ENCODE data around the gene EBPL.

The EBPL gene

GRCh38 chr13:49693877-49694276 lies 2.6 kb upstream of the EBPL start:
- no peaks in the 10 kb centered on the region for H3K4me1 ChIP-seq (ENCODE audit: control insufficient read depth, insufficient read depth, low read length)
- H3K9ac ChIP-seq (ENCODE audit: low read length) = no peak overlapping the region
- H3K36me3 ChIP-seq (ENCODE audit: control insufficient read depth, insufficient read depth, low read length) = peaks cover 2% of the 10 kb centered on the region
- H3K27ac ChIP-seq (ENCODE audit: low read depth, low read length) = no peak overlapping the region
- no peaks in the 10 kb centered on the region for H3K27me3 ChIP-seq (ENCODE audit: control insufficient read depth, insufficient read depth, low read length)
- H3K4me3 ChIP-seq (ENCODE audit: low read length) = no peak overlapping the region

DNA sequence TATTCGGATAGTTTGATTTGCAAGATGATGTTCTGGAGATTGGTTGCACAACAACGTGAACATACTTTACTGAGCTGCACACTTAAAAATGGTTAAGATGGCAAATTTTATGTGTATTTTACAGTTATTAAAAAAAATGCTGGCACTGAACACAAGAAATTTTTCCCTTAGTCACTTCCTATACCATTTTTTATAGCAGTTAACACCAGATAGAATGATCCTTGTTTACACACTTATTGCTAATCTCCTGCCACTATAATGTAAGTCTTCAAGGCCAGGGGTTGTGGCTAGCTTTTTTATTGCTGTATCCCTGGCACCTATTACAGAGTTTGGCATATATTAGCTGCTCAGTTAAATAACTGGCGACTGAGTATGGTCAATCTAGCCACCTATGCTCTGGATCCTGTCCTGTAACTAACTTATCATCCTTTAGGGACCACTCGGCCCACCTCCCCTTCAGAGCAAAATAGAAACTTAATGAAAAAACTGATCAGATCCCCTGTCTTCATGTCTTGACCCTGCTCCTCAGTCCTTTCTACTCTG lies 2.0 kb upstream of the EBPL start:
- Histone ChIP-seq H3K27me3 (ENCODE audit: control insufficient read depth, insufficient read depth, low read length) (no peaks in the 10 kb centered on the region), H3K4me1 (ENCODE audit: control insufficient read depth, insufficient read depth, low read length) (no peaks in the 10 kb centered on the region), H3K9ac (ENCODE audit: low read length) (no peak overlapping the region), H3K27ac (ENCODE audit: low read depth, low read length) (no peak overlapping the region), H3K36me3 (ENCODE audit: control insufficient read depth, insufficient read depth, low read length) (peaks cover 2% of the 10 kb centered on the region), H3K4me3 (ENCODE audit: low read length) (no peak overlapping the region)

DNA sequence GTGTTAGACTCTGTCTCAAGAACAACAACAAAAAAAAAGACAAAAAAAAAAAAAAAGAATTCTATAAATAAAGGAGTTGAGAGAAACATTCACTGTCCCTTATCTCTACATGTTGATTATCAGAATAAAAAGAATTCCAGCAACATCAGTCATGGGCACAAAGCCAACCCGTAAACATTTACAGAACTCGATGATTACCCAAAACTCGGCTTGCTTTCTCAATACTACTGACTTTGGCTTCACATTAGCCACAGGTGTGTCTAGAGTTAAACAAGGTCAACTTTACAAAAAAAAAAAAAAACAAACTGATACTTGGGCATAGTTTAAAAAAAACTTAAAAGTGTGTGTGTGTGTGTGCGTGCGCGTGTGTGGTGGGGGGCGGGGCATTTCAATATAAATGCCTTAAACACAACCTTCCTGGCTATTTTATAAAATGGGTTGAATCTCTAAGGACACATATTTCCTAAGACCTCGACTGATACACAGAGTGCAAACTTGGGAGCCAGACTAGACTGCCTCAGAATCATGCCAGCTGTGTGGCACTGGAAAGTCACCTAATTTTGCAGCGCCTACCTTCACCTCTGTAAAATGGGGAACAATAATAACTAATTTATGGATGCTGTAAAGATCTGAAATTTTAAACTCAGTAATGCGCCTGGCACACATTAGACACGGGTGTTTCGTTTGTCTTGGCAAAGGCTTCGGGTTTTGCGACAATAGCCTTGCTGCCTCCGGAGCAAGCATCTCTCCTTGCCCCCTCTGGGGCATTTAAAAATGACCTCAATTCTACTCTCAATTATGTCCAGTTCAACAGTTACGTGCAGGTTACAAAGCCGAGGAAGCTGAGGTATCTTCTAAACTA lies 922 bp downstream of the EBPL start:
- Histone ChIP-seq H3K4me3 (ENCODE audit: low read length) (peak overlapping the region; percentile 87), H3K27ac (ENCODE audit: low read depth, low read length) (no peak overlapping the region), H3K36me3 (ENCODE audit: control insufficient read depth, insufficient read depth, low read length) (peaks cover 2% of the 10 kb centered on the region), H3K9ac (ENCODE audit: low read length) (no peak overlapping the region), H3K27me3 (ENCODE audit: control insufficient read depth, insufficient read depth, low read length) (no peaks in the 10 kb centered on the region), H3K4me1 (ENCODE audit: control insufficient read depth, insufficient read depth, low read length) (no peaks in the 10 kb centered on the region)

GRCh38 chr13:49683489-49683888 lies 7.8 kb downstream of the EBPL start:
- H3K36me3 ChIP-seq (ENCODE audit: control insufficient read depth, insufficient read depth, low read length) = no peaks in the 10 kb centered on the region
- no peaks in the 10 kb centered on the region for H3K27me3 ChIP-seq (ENCODE audit: control insufficient read depth, insufficient read depth, low read length)
- H3K27ac ChIP-seq (ENCODE audit: low read depth, low read length) = no peak overlapping the region
- H3K4me1 ChIP-seq (ENCODE audit: control insufficient read depth, insufficient read depth, low read length) = no peaks in the 10 kb centered on the region
- no peak overlapping the region for H3K9ac ChIP-seq (ENCODE audit: low read length)
- H3K4me3 ChIP-seq (ENCODE audit: low read length) = no peak overlapping the region

DNA sequence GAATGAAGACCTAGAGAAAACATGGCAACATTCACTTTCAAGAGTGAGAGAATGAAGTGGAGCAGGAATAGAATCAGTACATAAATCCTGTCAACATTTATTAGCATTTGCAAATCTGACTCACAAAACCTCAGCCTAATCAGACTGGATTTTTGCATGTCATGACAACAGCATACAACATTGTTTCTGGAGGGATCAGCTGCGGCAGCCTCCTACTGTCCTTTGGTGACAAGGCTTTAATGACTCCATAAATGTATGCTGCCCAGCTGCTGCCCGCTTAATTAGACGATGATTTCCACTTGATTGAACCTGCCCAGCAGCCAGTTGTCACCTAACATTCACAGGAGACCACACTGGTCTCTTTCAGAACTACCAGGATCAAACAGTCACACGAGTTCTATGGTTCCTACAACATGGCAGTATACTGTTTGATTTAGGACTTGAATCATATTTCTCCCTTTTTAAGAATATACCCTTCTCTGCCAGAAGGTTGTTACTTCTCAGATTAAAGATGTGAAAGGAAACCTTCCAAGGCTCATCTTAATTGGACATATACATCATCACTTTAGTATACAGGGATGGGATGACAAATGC lies 9.3 kb downstream of the EBPL start:
- no peak overlapping the region for H3K9ac ChIP-seq (ENCODE audit: low read length)
- H3K4me3 ChIP-seq (ENCODE audit: low read length) = no peak overlapping the region
- H3K36me3 ChIP-seq (ENCODE audit: control insufficient read depth, insufficient read depth, low read length) = no peaks in the 10 kb centered on the region
- H3K27me3 ChIP-seq (ENCODE audit: control insufficient read depth, insufficient read depth, low read length) = no peaks in the 10 kb centered on the region
- no peaks in the 10 kb centered on the region for H3K4me1 ChIP-seq (ENCODE audit: control insufficient read depth, insufficient read depth, low read length)
- no peak overlapping the region for H3K27ac ChIP-seq (ENCODE audit: low read depth, low read length)

- H3K27ac ChIP-seq (ENCODE audit: low read depth, low read length) = no peak overlapping the region
- no peak overlapping the region for H3K4me3 ChIP-seq (ENCODE audit: low read length)
- H3K4me1 ChIP-seq (ENCODE audit: control insufficient read depth, insufficient read depth, low read length) = no peaks in the 10 kb centered on the region
- H3K9ac ChIP-seq (ENCODE audit: low read length) = no peak overlapping the region
- no peaks in the 10 kb centered on the region for H3K36me3 ChIP-seq (ENCODE audit: control insufficient read depth, insufficient read depth, low read length)
- H3K27me3 ChIP-seq (ENCODE audit: control insufficient read depth, insufficient read depth, low read length) = no peaks in the 10 kb centered on the region
Measured at GRCh38 chr13:49679246-49679645, 12.0 kb downstream of the EBPL start.

- no peaks in the 10 kb centered on the region for H3K4me1 ChIP-seq (ENCODE audit: control insufficient read depth, insufficient read depth, low read length)
- no peak overlapping the region for H3K4me3 ChIP-seq (ENCODE audit: low read length)
- H3K36me3 ChIP-seq (ENCODE audit: control insufficient read depth, insufficient read depth, low read length) = no peaks in the 10 kb centered on the region
- no peak overlapping the region for H3K27ac ChIP-seq (ENCODE audit: low read depth, low read length)
- no peak overlapping the region for H3K9ac ChIP-seq (ENCODE audit: low read length)
- H3K27me3 ChIP-seq (ENCODE audit: control insufficient read depth, insufficient read depth, low read length) = no peaks in the 10 kb centered on the region
Measured at GRCh38 chr13:49678191-49678914, 12.9 kb downstream of the EBPL start.

DNA sequence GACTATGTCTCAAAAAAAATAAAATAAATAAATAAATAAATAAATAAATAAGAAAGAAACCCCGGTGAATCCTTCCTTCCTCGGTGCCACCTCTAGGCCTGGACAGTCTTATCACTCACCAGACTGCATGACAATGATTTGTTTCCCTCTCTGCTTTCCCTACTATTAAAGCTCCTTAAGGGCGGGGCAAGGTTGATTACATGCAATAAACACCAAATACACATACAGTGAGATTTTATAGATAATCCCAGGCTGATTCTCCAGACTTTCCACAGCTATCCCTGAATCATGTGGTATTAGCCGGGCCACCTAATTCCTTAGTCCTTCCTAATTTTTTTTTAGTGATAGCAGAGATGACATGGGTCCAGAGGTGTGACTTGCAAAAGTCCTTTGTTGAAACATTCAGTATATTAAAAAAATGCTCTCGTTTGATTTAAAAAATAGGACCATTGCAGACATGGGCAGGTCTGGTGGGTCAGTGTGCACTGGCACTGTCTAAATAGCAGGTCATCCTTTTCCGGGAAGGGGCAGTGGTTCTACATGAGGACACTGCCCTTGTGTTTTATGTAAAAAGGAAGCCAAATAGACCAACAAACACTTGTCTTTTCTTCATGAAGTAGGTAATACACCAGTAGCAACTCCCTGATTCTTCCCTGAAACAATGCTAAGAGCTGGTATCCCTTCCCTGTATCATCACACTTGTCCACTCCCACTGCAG lies 14.5 kb downstream of the EBPL start:
- no peak overlapping the region for H3K27ac ChIP-seq (ENCODE audit: low read depth, low read length)
- no peaks in the 10 kb centered on the region for H3K4me1 ChIP-seq (ENCODE audit: control insufficient read depth, insufficient read depth, low read length)
- H3K36me3 ChIP-seq (ENCODE audit: control insufficient read depth, insufficient read depth, low read length) = no peaks in the 10 kb centered on the region
- no peak overlapping the region for H3K9ac ChIP-seq (ENCODE audit: low read length)
- H3K4me3 ChIP-seq (ENCODE audit: low read length) = no peak overlapping the region
- no peaks in the 10 kb centered on the region for H3K27me3 ChIP-seq (ENCODE audit: control insufficient read depth, insufficient read depth, low read length)

DNA sequence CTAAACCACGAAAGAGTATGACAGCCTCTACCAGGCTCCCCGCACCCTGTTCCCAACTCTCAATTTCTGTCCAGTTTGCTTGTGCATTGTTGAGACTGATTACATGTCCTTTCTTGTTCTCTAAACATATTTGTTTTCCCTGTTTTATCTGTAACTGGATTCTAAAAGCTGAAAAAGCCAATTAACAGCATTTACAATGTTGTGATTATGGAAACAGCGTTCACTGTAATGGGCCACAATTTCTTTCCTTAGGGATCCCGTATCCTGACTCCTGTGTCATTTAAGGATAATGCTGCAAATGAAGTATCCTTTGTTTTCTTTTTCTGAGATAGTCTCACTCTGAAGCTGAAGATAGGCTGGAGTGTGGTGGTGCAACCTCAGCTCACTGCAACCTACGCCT lies 20.5 kb downstream of the EBPL start:
- peaks cover 4% of the 10 kb centered on the region for H3K36me3 ChIP-seq (ENCODE audit: control insufficient read depth, insufficient read depth, low read length)
- H3K4me1 ChIP-seq (ENCODE audit: control insufficient read depth, insufficient read depth, low read length) = no peaks in the 10 kb centered on the region
- no peak overlapping the region for H3K9ac ChIP-seq (ENCODE audit: low read length)
- no peaks in the 10 kb centered on the region for H3K27me3 ChIP-seq (ENCODE audit: control insufficient read depth, insufficient read depth, low read length)
- H3K27ac ChIP-seq (ENCODE audit: low read depth, low read length) = no peak overlapping the region
- no peak overlapping the region for H3K4me3 ChIP-seq (ENCODE audit: low read length)

GRCh38 chr13:49669735-49670309 lies 21.5 kb downstream of the EBPL start:
- Histone ChIP-seq H3K9ac (ENCODE audit: low read length) (no peak overlapping the region), H3K4me1 (ENCODE audit: control insufficient read depth, insufficient read depth, low read length) (no peaks in the 10 kb centered on the region), H3K27ac (ENCODE audit: low read depth, low read length) (no peak overlapping the region), H3K4me3 (ENCODE audit: low read length) (no peak overlapping the region), H3K36me3 (ENCODE audit: control insufficient read depth, insufficient read depth, low read length) (peaks cover 4% of the 10 kb centered on the region), H3K27me3 (ENCODE audit: control insufficient read depth, insufficient read depth, low read length) (no peaks in the 10 kb centered on the region)

GRCh38 chr13:49667773-49668172 lies 23.5 kb downstream of the EBPL start:
- no peaks in the 10 kb centered on the region for H3K27me3 ChIP-seq (ENCODE audit: control insufficient read depth, insufficient read depth, low read length)
- H3K4me1 ChIP-seq (ENCODE audit: control insufficient read depth, insufficient read depth, low read length) = no peaks in the 10 kb centered on the region

DNA sequence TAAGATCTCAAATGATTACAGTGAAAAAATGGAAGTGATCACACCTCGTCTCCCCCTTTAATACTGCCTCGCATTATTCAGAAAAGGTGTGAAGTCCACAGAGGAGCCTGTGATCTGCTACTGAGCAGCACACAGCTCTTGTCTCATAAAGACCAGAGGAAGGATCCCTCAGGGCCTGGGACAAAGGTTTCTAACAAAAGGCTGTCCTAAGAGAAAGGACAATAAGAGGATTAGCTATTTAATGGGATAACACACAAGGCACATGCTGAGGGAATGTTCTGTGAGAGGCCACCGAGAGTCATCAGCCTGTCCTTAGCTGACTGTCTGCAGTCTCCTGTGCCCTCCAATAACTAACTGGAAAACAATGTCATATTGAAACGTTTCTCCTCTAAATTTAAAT lies 26.7 kb downstream of the EBPL start:
- Histone ChIP-seq H3K9ac (ENCODE audit: low read length) (no peak overlapping the region), H3K36me3 (ENCODE audit: control insufficient read depth, insufficient read depth, low read length) (peaks cover 4% of the 10 kb centered on the region), H3K4me3 (ENCODE audit: low read length) (no peak overlapping the region), H3K4me1 (ENCODE audit: control insufficient read depth, insufficient read depth, low read length) (no peaks in the 10 kb centered on the region), H3K27ac (ENCODE audit: low read depth, low read length) (no peak overlapping the region), H3K27me3 (ENCODE audit: control insufficient read depth, insufficient read depth, low read length) (no peaks in the 10 kb centered on the region)

More at GRCh38 chr13:49667773-49668172, 23.5 kb downstream of the EBPL start:
- Histone ChIP-seq H3K27ac (ENCODE audit: low read depth, low read length) (no peak overlapping the region), H3K9ac (ENCODE audit: low read length) (no peak overlapping the region), H3K4me3 (ENCODE audit: low read length) (no peak overlapping the region), H3K36me3 (ENCODE audit: control insufficient read depth, insufficient read depth, low read length) (peaks cover 4% of the 10 kb centered on the region)

Data from rectal smooth muscle tissue (tissue), 1 donor.